ENCODE data around the gene THRSP. TPM values are rescaled to one million over a fixed set of nuclear protein-coding genes. Genes with fewer than 3 reads are reported as not detected.

THRSP gene
- total RNA-seq, 2 donors from 2014 or later: not detected

- H3K9me3 ChIP-seq (ENCODE audit: control insufficient read depth, low read length): no peaks in the 10 kb centered on the region
- H3K36me3 ChIP-seq (ENCODE audit: control insufficient read depth, insufficient read depth, low read length): peaks cover 26% of the 10 kb centered on the region
- no peaks in the 10 kb centered on the region for H3K4me1 ChIP-seq (ENCODE audit: control insufficient read depth, insufficient read depth, low read length)
- H3K27me3 Mint-ChIP-seq (ENCODE audit: insufficient read depth): no peaks in the 10 kb centered on the region
- WGBS, 2 experiments (ENCODE audit: insufficient coverage in 1 of 2, insufficient read length in 1 of 2): 97 to 98% methylated on average over 2 of the region's 2 CpGs
- no peaks in the 10 kb centered on the region for H3K27me3 ChIP-seq (ENCODE audit: control insufficient read depth, insufficient read depth, low read length, poor library complexity, severe bottlenecking)
- H3K4me3 Mint-ChIP-seq: no peak overlapping the region
- H3K4me3 ChIP-seq (ENCODE audit: low read length): no peak overlapping the region
- no peaks in the 10 kb centered on the region for H3K4me1 Mint-ChIP-seq
- no peaks in the 10 kb centered on the region for H3K9me3 Mint-ChIP-seq
- H3K36me3 Mint-ChIP-seq (ENCODE audit: low read depth): peaks cover 27% of the 10 kb centered on the region
- H3K27ac Mint-ChIP-seq: no peak overlapping the region
- no peak for TF ChIP-seq CTCF (conservative IDR thresholded peaks at IDR 0.05)
- H3K27ac ChIP-seq (ENCODE audit: low read depth, low read length): no peak overlapping the region
- H3K9ac ChIP-seq (ENCODE audit: extremely low read depth, low read length, poor library complexity, severe bottlenecking): no peak overlapping the region
- DNase-seq: no peak
Measured at GRCh38 chr11:78065203-78065602, 1.5 kb downstream of the THRSP start.

GRCh38 chr11:78066471-78066870 lies 2.8 kb downstream of the THRSP start:
- H3K27me3 Mint-ChIP-seq (ENCODE audit: insufficient read depth): no peaks in the 10 kb centered on the region
- no peaks in the 10 kb centered on the region for H3K9me3 Mint-ChIP-seq
- no peaks in the 10 kb centered on the region for H3K4me1 Mint-ChIP-seq
- no peak overlapping the region for H3K27ac ChIP-seq (ENCODE audit: low read depth, low read length)
- no peaks in the 10 kb centered on the region for H3K9me3 ChIP-seq (ENCODE audit: control insufficient read depth, low read length)
- 89 to 100% methylated on average over 2 of the region's 2 CpGs for WGBS, 2 experiments (ENCODE audit: insufficient coverage in 1 of 2, insufficient read length in 1 of 2)
- TF ChIP-seq CTCF (conservative IDR thresholded peaks at IDR 0.05): no peak
- H3K9ac ChIP-seq (ENCODE audit: extremely low read depth, low read length, poor library complexity, severe bottlenecking): no peak overlapping the region
- no peak for DNase-seq
- no peak overlapping the region for H3K27ac Mint-ChIP-seq
- H3K36me3 Mint-ChIP-seq (ENCODE audit: low read depth): peaks cover 36% of the 10 kb centered on the region
- H3K4me1 ChIP-seq (ENCODE audit: control insufficient read depth, insufficient read depth, low read length): no peaks in the 10 kb centered on the region
- H3K4me3 ChIP-seq (ENCODE audit: low read length): no peak overlapping the region
- H3K36me3 ChIP-seq (ENCODE audit: control insufficient read depth, insufficient read depth, low read length): peaks cover 39% of the 10 kb centered on the region
- H3K27me3 ChIP-seq (ENCODE audit: control insufficient read depth, insufficient read depth, low read length, poor library complexity, severe bottlenecking): no peaks in the 10 kb centered on the region
- H3K4me3 Mint-ChIP-seq: no peak overlapping the region

GRCh38 chr11:78067704-78068103 lies 4.0 kb downstream of the THRSP start:
- H3K4me3 ChIP-seq (ENCODE audit: low read length): no peak overlapping the region
- no peak for TF ChIP-seq CTCF (conservative IDR thresholded peaks at IDR 0.05)
- no peaks in the 10 kb centered on the region for H3K4me1 ChIP-seq (ENCODE audit: control insufficient read depth, insufficient read depth, low read length)
- H3K27ac ChIP-seq (ENCODE audit: low read depth, low read length): no peak overlapping the region
- H3K27me3 ChIP-seq (ENCODE audit: control insufficient read depth, insufficient read depth, low read length, poor library complexity, severe bottlenecking): no peaks in the 10 kb centered on the region
- H3K9me3 Mint-ChIP-seq: no peaks in the 10 kb centered on the region
- no peak overlapping the region for H3K27ac Mint-ChIP-seq
- DNase-seq: no peak
- peaks cover 49% of the 10 kb centered on the region for H3K36me3 ChIP-seq (ENCODE audit: control insufficient read depth, insufficient read depth, low read length)
- no peaks in the 10 kb centered on the region for H3K9me3 ChIP-seq (ENCODE audit: control insufficient read depth, low read length)
- no peaks in the 10 kb centered on the region for H3K4me1 Mint-ChIP-seq
- H3K36me3 Mint-ChIP-seq (ENCODE audit: low read depth): peaks cover 45% of the 10 kb centered on the region
- no peak overlapping the region for H3K9ac ChIP-seq (ENCODE audit: extremely low read depth, low read length, poor library complexity, severe bottlenecking)
- H3K27me3 Mint-ChIP-seq (ENCODE audit: insufficient read depth): no peaks in the 10 kb centered on the region
- H3K4me3 Mint-ChIP-seq: no peak overlapping the region
- WGBS, 2 experiments (ENCODE audit: insufficient coverage in 1 of 2, insufficient read length in 1 of 2): 97 to 100% methylated on average over 2 to 3 of the region's 4 CpGs

All from endodermal cell (in vitro differentiated cells).